Fibroblast of lung (primary cell): Measurements from ENCODE around the gene POMGNT1. TPM values are rescaled to one million over a fixed set of nuclear protein-coding genes. Genes with fewer than 3 reads are reported as not detected.
A peak's percentile ranks its signal among the peaks of the same experiment; 100 is the strongest.

ENCODE experiments used
- DNase-seq, 2 donors: peaks; one replicate each; pipeline versions ENCODE4 v3.0.0 to v3.0.0-alpha.2; 2010; ENCODE audit warnings: low read depth in 2 of 2
- H2AFZ ChIP-seq: 2 replicates; pipeline ENCODE4 v1.5.1; 2012; ENCODE audit warnings: low read length, control low read depth, inconsistent platforms
- H3K27ac ChIP-seq: 2 replicates; pipeline ENCODE4 v1.5.1; 2011; ENCODE audit warnings: low read length, control low read depth; ENCODE audit not compliant: insufficient read depth
- H3K27me3 ChIP-seq: 2 replicates; pipeline ENCODE4 v1.5.1; 2011; ENCODE audit warnings: mild to moderate bottlenecking, low read length; ENCODE audit not compliant: control insufficient read depth, insufficient read depth
- H3K36me3 ChIP-seq: 2 replicates; pipeline ENCODE4 v1.5.1; 2011; ENCODE audit warnings: low read length; ENCODE audit not compliant: control insufficient read depth, insufficient read depth
- H3K4me1 ChIP-seq: 2 replicates; pipeline ENCODE4 v1.5.1; 2011; ENCODE audit warnings: low read length; ENCODE audit not compliant: control insufficient read depth, insufficient read depth; ENCODE audit errors: extremely low read depth
- H3K4me2 ChIP-seq: 2 replicates; pipeline ENCODE4 v1.5.1; 2011; ENCODE audit warnings: low read length, control low read depth; ENCODE audit not compliant: insufficient read depth; ENCODE audit errors: extremely low read depth
- H3K4me3 ChIP-seq, 4 experiments: fragments of 200-600 bp in 1 of 4; sonication (generic) in 1 of 4; replicated peaks in 1 of 4; 2 replicates each; pipeline ENCODE4 v1.5.1; 2011 to 2016; ENCODE audit warnings: low read length in 4 of 4, low read depth in 3 of 4, mild to moderate bottlenecking in 3 of 4, control low read depth in 2 of 4, inconsistent platforms in 1 of 4, mixed read lengths in 1 of 4; ENCODE audit not compliant: insufficient read depth in 1 of 4; ENCODE audit errors: control extremely low read depth in 1 of 4
- H3K79me2 ChIP-seq: 2 replicates; pipeline ENCODE4 v1.5.1; 2012; ENCODE audit warnings: mild to moderate bottlenecking, low read length, inconsistent platforms; ENCODE audit not compliant: control insufficient read depth, insufficient read depth
- H3K9ac ChIP-seq: 2 replicates; pipeline ENCODE4 v1.5.1; 2011; ENCODE audit warnings: mild to moderate bottlenecking, low read length, control low read depth; ENCODE audit not compliant: insufficient read depth
- H3K9me3 ChIP-seq: 2 replicates; pipeline ENCODE4 v1.5.1; 2012; ENCODE audit warnings: low read depth, low read length; ENCODE audit not compliant: control insufficient read depth, insufficient read depth
- H4K20me1 ChIP-seq: 2 replicates; pipeline ENCODE4 v1.5.1; 2011; ENCODE audit warnings: low read length; ENCODE audit not compliant: control insufficient read depth, insufficient read depth; ENCODE audit errors: extremely low read depth
- CTCF ChIP-seq, 2 donors: IDR thresholded peaks in 1 of 2; conservative IDR thresholded peaks in 1 of 2; 1 replicate in 1 of 2; 2 replicates in 1 of 2; pipeline ENCODE4 v1.5.1; 2011 to 2012; ENCODE audit warnings: low read length in 2 of 2, control low read depth in 1 of 2, inconsistent platforms in 1 of 2, low read depth in 1 of 2, mild to moderate bottlenecking in 1 of 2
- EZH2 ChIP-seq: IDR thresholded peaks from 2 replicates; pipeline ENCODE4 v1.5.1; 2012; ENCODE audit warnings: low read length, control low read depth, mild to moderate bottlenecking; ENCODE audit errors: missing control alignments
- polyA plus RNA-seq, 2 donors: library from polyadenylated mRNA; depleted of rRNA in 1 of 2; stranded (reverse) in 1 of 2; unstranded in 1 of 2; fragments of >200 nt; gene quantifications; 2 replicates each; pipeline ENCODE4 v1.2.1, GENCODE V29; 2011 to 2012; ENCODE audit warnings: missing spikeins in 1 of 2
- total RNA-seq: library from RNA; depleted of rRNA; stranded (reverse); fragments of >200 nt; gene quantifications from 2 replicates; pipeline ENCODE4 v1.2.1, GENCODE V29; 2014

POMGNT1 gene
- total and polyA plus RNA-seq, 2 donors (not counting 1 experiment from before 2014, with no cell fraction given) = 42.2 to 51.7 TPM

- no peaks in the 10 kb centered on the region for H3K9me3 ChIP-seq
Measured at GRCh38 chr1:46197560-46197963, 672 bp downstream of the POMGNT1 start.

GRCh38 chr1:46196609-46197008 is 1.6 kb downstream of the POMGNT1 start:
- Histone ChIP-seq H3K36me3 (peaks cover 17% of the 10 kb centered on the region), H3K27me3 (no peaks in the 10 kb centered on the region), H3K4me1 (peaks cover 2% of the 10 kb centered on the region), H4K20me1 (no peaks in the 10 kb centered on the region), H3K79me2 (peaks cover 2% of the 10 kb centered on the region), H3K9ac (no peak overlapping the region), H2AFZ (no peak overlapping the region), H3K9me3 (no peaks in the 10 kb centered on the region), H3K27ac (no peak overlapping the region), H3K4me3 (no peak overlapping the region), H3K4me2 (no peak overlapping the region)
- no peak for DNase-seq
- TF ChIP-seq EZH2 (no peak), CTCF (conservative IDR thresholded peaks at IDR 0.05 in 1 of 2, IDR thresholded peaks at IDR 0.05 in 1 of 2; ENCODE audit: low read depth in 1 of 2, low read length in 2 of 2) (no peak)

More at GRCh38 chr1:46197560-46197963, 672 bp downstream of the POMGNT1 start:
- H3K27ac ChIP-seq = peak overlapping the region; percentile 48
- DNase-seq = no peak
- peak overlapping the region; percentile 56 for H2AFZ ChIP-seq
- H3K27me3 ChIP-seq = no peaks in the 10 kb centered on the region
- H3K4me3 ChIP-seq = peak overlapping the region; percentile 60 to 91 (median 74)
- peaks cover 2% of the 10 kb centered on the region for H3K4me1 ChIP-seq
- H3K36me3 ChIP-seq = peaks cover 15% of the 10 kb centered on the region
- TF ChIP-seq CTCF (conservative IDR thresholded peaks at IDR 0.05 in 1 of 2, IDR thresholded peaks at IDR 0.05 in 1 of 2; ENCODE audit: low read depth in 1 of 2, low read length in 2 of 2) (no peak), EZH2 (no peak)
- H3K79me2 ChIP-seq = peaks cover 2% of the 10 kb centered on the region
- H3K9ac ChIP-seq = peak overlapping the region; percentile 81
- H3K4me2 ChIP-seq = peak overlapping the region; percentile 71
- no peaks in the 10 kb centered on the region for H4K20me1 ChIP-seq

GRCh38 chr1:46194641-46195193 is 3.5 kb downstream of the POMGNT1 start:
- Histone ChIP-seq H3K4me3 (no peak overlapping the region), H3K4me2 (no peak overlapping the region), H3K4me1 (peaks cover 2% of the 10 kb centered on the region), H3K9me3 (no peaks in the 10 kb centered on the region), H3K79me2 (peaks cover 2% of the 10 kb centered on the region), H3K27ac (no peak overlapping the region), H3K27me3 (no peaks in the 10 kb centered on the region), H2AFZ (no peak overlapping the region), H3K36me3 (peaks cover 20% of the 10 kb centered on the region), H4K20me1 (no peaks in the 10 kb centered on the region), H3K9ac (no peak overlapping the region)
- DNase-seq = no peak
- TF ChIP-seq EZH2 (no peak), CTCF (conservative IDR thresholded peaks at IDR 0.05 in 1 of 2, IDR thresholded peaks at IDR 0.05 in 1 of 2; ENCODE audit: low read depth in 1 of 2, low read length in 2 of 2) (no peak)
